ENCODE results near the gene UBR4. TPM values are rescaled to one million over a fixed set of nuclear protein-coding genes. Genes with fewer than 3 reads are reported as not detected.
A peak's percentile ranks its signal among the peaks of the same experiment; 100 is the strongest.
"Not testable (repeated sequence)": the region's sequence is repeated elsewhere in the genome, so short reads cannot be mapped to it uniquely, and the experiment has no call there.

UBR4 gene
- 136 and 142 TPM in 2 replicates for total RNA-seq (ENCODE audit: low replicate concordance)

DNA sequence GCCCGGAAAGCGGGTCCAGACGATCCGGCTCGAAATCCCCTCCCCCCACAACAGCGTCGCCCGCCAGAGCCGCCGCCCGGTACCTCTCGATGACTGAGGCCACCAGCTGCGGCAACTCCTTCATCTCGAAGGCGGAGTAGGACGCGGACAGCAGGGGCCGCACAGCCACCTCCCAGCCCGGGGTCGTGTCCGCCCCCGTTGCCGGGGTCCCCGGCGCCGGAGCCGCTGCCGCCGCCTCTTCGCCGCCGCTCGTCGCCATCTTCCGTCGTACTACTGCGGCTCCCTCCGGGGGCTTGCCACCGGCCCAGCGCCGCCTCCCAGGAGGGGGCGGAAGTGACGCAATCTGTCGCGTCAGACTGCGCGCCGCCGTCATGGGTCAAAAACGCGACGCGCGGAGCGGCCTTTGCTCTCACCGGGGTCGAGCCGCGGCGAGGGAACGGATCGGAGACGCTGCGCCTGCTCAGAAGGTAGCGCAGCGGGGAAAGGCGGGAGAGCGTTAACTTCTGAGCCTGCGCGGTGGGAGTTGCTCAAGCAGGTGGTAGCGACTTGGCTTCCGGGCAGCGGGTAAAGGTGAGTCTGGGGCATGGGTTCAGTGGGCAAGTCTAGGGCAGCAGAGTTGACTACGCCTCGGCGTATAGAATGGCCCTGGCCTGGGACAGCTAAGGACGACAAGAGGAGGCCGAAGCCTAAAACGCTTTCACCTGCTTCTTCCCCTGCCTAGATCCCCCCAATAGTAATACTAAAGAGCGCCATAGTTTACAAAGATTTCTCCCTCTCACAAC is at the start of gene UBR4:
UBR4 (minus strand) TSS at position 277 of the 782 bp plus-strand sequence; CDS start at position 259, 18 bp downstream.
- peak; percentile 91 for DNase-seq (ENCODE audit: low read depth)
- peak within 1 kb of the TSS; percentile 99 for H3K4me3 ChIP-seq (ENCODE audit: low read depth, low read length)
- TF ChIP-seq, protein P1, sequence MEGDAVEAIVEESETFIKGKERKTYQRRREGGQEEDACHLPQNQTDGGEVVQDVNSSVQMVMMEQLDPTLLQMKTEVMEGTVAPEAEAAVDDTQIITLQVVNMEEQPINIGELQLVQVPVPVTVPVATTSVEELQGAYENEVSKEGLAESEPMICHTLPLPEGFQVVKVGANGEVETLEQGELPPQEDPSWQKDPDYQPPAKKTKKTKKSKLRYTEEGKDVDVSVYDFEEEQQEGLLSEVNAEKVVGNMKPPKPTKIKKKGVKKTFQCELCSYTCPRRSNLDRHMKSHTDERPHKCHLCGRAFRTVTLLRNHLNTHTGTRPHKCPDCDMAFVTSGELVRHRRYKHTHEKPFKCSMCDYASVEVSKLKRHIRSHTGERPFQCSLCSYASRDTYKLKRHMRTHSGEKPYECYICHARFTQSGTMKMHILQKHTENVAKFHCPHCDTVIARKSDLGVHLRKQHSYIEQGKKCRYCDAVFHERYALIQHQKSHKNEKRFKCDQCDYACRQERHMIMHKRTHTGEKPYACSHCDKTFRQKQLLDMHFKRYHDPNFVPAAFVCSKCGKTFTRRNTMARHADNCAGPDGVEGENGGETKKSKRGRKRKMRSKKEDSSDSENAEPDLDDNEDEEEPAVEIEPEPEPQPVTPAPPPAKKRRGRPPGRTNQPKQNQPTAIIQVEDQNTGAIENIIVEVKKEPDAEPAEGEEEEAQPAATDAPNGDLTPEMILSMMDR (IDR thresholded peaks at IDR 0.05; ENCODE audit: insufficient read depth, low read length), result no peak

DNA sequence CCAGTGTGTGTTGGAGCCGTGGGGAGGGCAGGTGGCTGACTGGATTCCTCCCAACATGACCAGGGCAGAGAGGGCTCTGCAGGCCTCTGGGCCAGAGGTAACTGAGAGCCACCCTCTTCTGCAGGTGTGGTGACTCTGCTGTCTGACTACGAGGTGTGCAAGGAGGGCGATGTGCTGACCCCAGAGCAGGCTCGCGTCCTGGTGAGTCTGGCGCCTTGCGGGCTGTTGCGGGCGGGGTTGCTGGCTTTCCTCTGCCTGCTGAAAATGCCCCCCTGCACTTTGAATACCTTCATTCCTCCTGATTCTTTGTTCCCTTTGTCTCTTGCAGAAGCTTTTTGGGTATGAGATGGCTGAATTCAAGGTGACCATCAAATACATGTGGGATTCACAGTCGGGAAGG is 48.3 kb upstream of the UBR4 start:
- DNase-seq (ENCODE audit: low read depth), result no peak
- TF ChIP-seq, protein P1 (IDR thresholded peaks at IDR 0.05; ENCODE audit: insufficient read depth, low read length), result no peak
- H3K4me3 ChIP-seq (ENCODE audit: low read depth, low read length), result no peak overlapping the region

DNA sequence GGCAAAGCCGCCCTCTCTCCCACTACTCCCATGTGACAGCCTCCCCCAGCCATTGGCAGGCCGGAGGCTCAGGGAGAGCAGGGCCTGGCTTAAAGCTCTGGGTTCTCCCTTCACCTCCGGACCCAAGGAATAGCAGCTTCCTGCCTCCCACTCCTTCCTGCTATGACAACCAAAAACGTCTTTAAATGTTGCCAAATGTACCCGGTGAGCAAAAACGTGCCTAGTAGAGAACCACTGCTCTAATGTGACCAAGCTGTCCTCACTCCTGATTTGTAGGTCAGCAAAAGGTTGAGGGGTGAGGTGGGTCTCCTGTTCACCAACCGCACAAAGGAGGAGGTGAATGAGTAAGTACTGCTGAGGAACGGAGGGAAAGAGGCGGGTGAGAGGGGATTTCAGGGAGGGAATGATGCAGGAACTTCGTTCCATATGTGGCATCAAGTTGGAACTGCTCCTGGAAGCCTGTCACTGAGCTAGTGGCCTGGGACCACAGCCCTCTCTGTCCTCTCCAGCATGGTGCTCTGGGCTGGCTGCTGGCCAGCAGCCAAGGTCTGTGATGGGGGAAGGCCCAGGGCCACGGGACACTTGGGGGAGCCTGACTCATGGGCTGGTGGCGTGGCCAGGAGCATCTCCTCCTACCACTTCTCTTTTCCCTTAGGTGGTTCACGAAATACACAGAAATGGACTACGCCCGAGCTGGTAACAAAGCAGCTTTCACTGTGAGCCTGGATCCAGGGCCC is 47.3 kb upstream of the UBR4 start:
- no peak overlapping the region for H3K4me3 ChIP-seq (ENCODE audit: low read depth, low read length)
- TF ChIP-seq, protein P1 (IDR thresholded peaks at IDR 0.05; ENCODE audit: insufficient read depth, low read length), result no peak
- DNase-seq (ENCODE audit: low read depth), result no peak

DNA sequence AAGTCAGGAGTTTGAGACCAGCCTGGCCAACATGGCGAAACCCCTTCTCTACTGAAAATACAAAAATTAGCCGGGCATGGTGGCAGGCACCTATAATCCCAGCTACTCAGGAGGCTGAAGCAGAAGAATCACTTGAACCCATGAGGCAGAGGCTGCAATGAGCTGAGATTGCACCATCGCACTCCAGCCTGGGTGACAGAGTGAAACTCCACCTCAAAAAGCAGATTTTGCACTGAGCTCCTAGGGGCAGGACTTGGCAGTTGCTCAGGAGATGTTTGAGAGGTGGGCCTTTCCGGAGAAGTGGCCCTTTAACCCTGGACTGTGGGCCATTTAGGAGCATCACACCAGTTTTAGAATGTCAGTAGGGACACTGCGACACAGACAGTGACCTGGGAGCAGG is 46.2 kb upstream of the UBR4 start:
- H3K4me3 ChIP-seq (ENCODE audit: low read depth, low read length); DNase-seq (ENCODE audit: low read depth): not testable (repeated sequence)

DNA sequence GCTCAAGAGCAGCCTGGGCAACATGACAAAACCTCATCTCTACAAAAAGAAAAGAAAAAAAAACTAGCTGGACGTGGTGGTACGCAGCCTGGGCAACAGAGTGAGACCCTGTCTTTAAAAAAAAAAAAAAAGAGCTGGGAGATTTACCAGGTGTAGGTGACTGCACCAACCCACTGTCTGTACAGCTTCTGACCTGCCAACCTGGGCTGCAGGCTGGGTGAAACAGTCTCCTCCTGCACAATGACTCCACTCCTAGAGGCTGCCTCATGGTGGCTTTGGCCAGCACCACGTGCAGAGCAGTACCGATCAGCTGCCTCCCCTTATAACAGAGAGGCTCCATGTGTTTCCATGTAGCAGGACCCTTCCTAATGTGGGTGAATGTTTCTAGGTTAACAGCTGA is 45.2 kb upstream of the UBR4 start:
- no peak for DNase-seq (ENCODE audit: low read depth)
- TF ChIP-seq, protein P1 (IDR thresholded peaks at IDR 0.05; ENCODE audit: insufficient read depth, low read length), result no peak

DNA sequence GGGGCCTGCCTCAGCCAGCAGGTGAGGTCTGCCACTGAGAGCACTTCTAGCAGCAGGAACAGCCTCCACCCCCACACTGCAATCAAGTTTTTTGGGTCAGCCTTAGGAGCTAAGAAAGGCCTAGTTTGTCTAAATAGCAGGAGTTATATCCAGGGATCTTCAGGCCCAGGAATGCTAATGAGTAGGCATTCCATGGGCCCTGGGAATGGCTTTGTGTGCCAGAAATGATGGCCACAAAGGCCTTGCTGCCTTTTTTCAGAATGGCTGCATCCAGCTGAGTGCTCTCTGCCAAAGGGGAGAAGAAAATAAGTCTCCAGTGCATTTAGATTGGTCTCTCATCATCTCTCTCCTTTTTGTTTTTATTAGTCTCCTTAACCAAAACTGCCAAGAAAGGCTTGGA is 44.4 kb upstream of the UBR4 start:
- H3K4me3 ChIP-seq (ENCODE audit: low read depth, low read length), result no peak overlapping the region
- TF ChIP-seq, protein P1 (IDR thresholded peaks at IDR 0.05; ENCODE audit: insufficient read depth, low read length), result no peak
- no peak for DNase-seq (ENCODE audit: low read depth)

More for the DNA sequence above, 45.2 kb upstream of the UBR4 start:
- H3K4me3 ChIP-seq (ENCODE audit: low read depth, low read length), result no peak overlapping the region

All from fibroblast of the aortic adventitia (primary cell).